ENCODE data around the gene IL6R. TPM values are rescaled to one million over a fixed set of nuclear protein-coding genes. Genes with fewer than 3 reads are reported as not detected.

Gene IL6R
- polyA plus RNA-seq, 1 donor = 4.1 TPM

- Histone ChIP-seq H3K27me3 (ENCODE audit: control insufficient read depth, insufficient read depth, low read length) (no peaks in the 10 kb centered on the region), H3K27ac (ENCODE audit: low read length) (no peak overlapping the region), H3K4me3 (ENCODE audit: low read length) (no peak overlapping the region), H3K4me1 (ENCODE audit: control insufficient read depth, insufficient read depth, low read length) (no peaks in the 10 kb centered on the region), H3K9me3 (ENCODE audit: control insufficient read depth, low read depth, low read length) (no peaks in the 10 kb centered on the region), H3K36me3 (ENCODE audit: control insufficient read depth, insufficient read depth, low read length) (no peaks in the 10 kb centered on the region)
- no CpG with 5 or more reads among the region's 12 CpGs for WGBS (ENCODE audit: insufficient coverage, low lambda C conversion rate)
- DNase-seq = no peak
Measured at GRCh38 chr1:154468535-154469250, 63.5 kb downstream of the IL6R start.

GRCh38 chr1:154469844-154470560 lies 64.9 kb downstream of the IL6R start:
- no peaks in the 10 kb centered on the region for H3K36me3 ChIP-seq (ENCODE audit: control insufficient read depth, insufficient read depth, low read length)
- no CpG with 5 or more reads among the region's 10 CpGs for WGBS (ENCODE audit: insufficient coverage, low lambda C conversion rate)
- H3K4me1 ChIP-seq (ENCODE audit: control insufficient read depth, insufficient read depth, low read length) = no peaks in the 10 kb centered on the region
- DNase-seq = no peak
- no peak overlapping the region for H3K27ac ChIP-seq (ENCODE audit: low read length)
- H3K9me3 ChIP-seq (ENCODE audit: control insufficient read depth, low read depth, low read length) = no peaks in the 10 kb centered on the region
- H3K27me3 ChIP-seq (ENCODE audit: control insufficient read depth, insufficient read depth, low read length) = no peaks in the 10 kb centered on the region
- no peak overlapping the region for H3K4me3 ChIP-seq (ENCODE audit: low read length)

GRCh38 chr1:154471304-154471703 lies 66.2 kb downstream of the IL6R start:
- peak in 1 of 2 donors; percentile 46 for DNase-seq
- WGBS (ENCODE audit: insufficient coverage, low lambda C conversion rate) = no CpG with 5 or more reads among the region's 2 CpGs
- H3K4me1 ChIP-seq (ENCODE audit: control insufficient read depth, insufficient read depth, low read length) = no peaks in the 10 kb centered on the region
- no peaks in the 10 kb centered on the region for H3K36me3 ChIP-seq (ENCODE audit: control insufficient read depth, insufficient read depth, low read length)
- no peak overlapping the region for H3K4me3 ChIP-seq (ENCODE audit: low read length)
- H3K27me3 ChIP-seq (ENCODE audit: control insufficient read depth, insufficient read depth, low read length) = no peaks in the 10 kb centered on the region
- no peaks in the 10 kb centered on the region for H3K9me3 ChIP-seq (ENCODE audit: control insufficient read depth, low read depth, low read length)
- H3K27ac ChIP-seq (ENCODE audit: low read length) = no peak overlapping the region

GRCh38 chr1:154474802-154475201 lies 69.7 kb downstream of the IL6R start:
- no peaks in the 10 kb centered on the region for H3K4me1 ChIP-seq (ENCODE audit: control insufficient read depth, insufficient read depth, low read length)

GRCh38 chr1:154476791-154477190 lies 71.6 kb downstream of the IL6R start:
- Histone ChIP-seq H3K36me3 (ENCODE audit: control insufficient read depth, insufficient read depth, low read length) (no peaks in the 10 kb centered on the region), H3K9me3 (ENCODE audit: control insufficient read depth, low read depth, low read length) (no peaks in the 10 kb centered on the region), H3K4me3 (ENCODE audit: low read length) (no peak overlapping the region), H3K27ac (ENCODE audit: low read length) (no peak overlapping the region), H3K4me1 (ENCODE audit: control insufficient read depth, insufficient read depth, low read length) (no peaks in the 10 kb centered on the region), H3K27me3 (ENCODE audit: control insufficient read depth, insufficient read depth, low read length) (no peaks in the 10 kb centered on the region)
- DNase-seq = no peak
- no CpG with 5 or more reads among the region's 1 CpG for WGBS (ENCODE audit: insufficient coverage, low lambda C conversion rate)

More at GRCh38 chr1:154474802-154475201, 69.7 kb downstream of the IL6R start:
- Histone ChIP-seq H3K4me3 (ENCODE audit: low read length) (no peak overlapping the region), H3K9me3 (ENCODE audit: control insufficient read depth, low read depth, low read length) (no peaks in the 10 kb centered on the region), H3K27ac (ENCODE audit: low read length) (no peak overlapping the region), H3K36me3 (ENCODE audit: control insufficient read depth, insufficient read depth, low read length) (no peaks in the 10 kb centered on the region), H3K27me3 (ENCODE audit: control insufficient read depth, insufficient read depth, low read length) (no peaks in the 10 kb centered on the region)
- no peak for DNase-seq
- WGBS (ENCODE audit: insufficient coverage, low lambda C conversion rate) = no CpG with 5 or more reads among the region's 3 CpGs

GRCh38 chr1:154478013-154478412 lies 72.9 kb downstream of the IL6R start:
- H3K36me3 ChIP-seq (ENCODE audit: control insufficient read depth, insufficient read depth, low read length) = no peaks in the 10 kb centered on the region
- no peak overlapping the region for H3K27ac ChIP-seq (ENCODE audit: low read length)
- no peaks in the 10 kb centered on the region for H3K4me1 ChIP-seq (ENCODE audit: control insufficient read depth, insufficient read depth, low read length)
- no peaks in the 10 kb centered on the region for H3K27me3 ChIP-seq (ENCODE audit: control insufficient read depth, insufficient read depth, low read length)
- DNase-seq = peak in 1 of 2 donors; percentile 71
- H3K9me3 ChIP-seq (ENCODE audit: control insufficient read depth, low read depth, low read length) = no peaks in the 10 kb centered on the region
- no peak overlapping the region for H3K4me3 ChIP-seq (ENCODE audit: low read length)
- WGBS (ENCODE audit: insufficient coverage, low lambda C conversion rate) = no CpG with 5 or more reads among the region's 8 CpGs

- H3K4me3 ChIP-seq (ENCODE audit: low read length) = no peak overlapping the region
- no peaks in the 10 kb centered on the region for H3K9me3 ChIP-seq (ENCODE audit: control insufficient read depth, low read depth, low read length)
- H3K27ac ChIP-seq (ENCODE audit: low read length) = no peak overlapping the region
- DNase-seq = peak in 1 of 2 donors; percentile 25
- WGBS (ENCODE audit: insufficient coverage, low lambda C conversion rate) = no CpG with 5 or more reads among the region's 5 CpGs
- no peaks in the 10 kb centered on the region for H3K36me3 ChIP-seq (ENCODE audit: control insufficient read depth, insufficient read depth, low read length)
- H3K27me3 ChIP-seq (ENCODE audit: control insufficient read depth, insufficient read depth, low read length) = no peaks in the 10 kb centered on the region
- H3K4me1 ChIP-seq (ENCODE audit: control insufficient read depth, insufficient read depth, low read length) = no peaks in the 10 kb centered on the region
Measured at GRCh38 chr1:154478639-154479038, 73.5 kb downstream of the IL6R start.

GRCh38 chr1:154479764-154480421 lies 74.8 kb downstream of the IL6R start:
- no peaks in the 10 kb centered on the region for H3K4me1 ChIP-seq (ENCODE audit: control insufficient read depth, insufficient read depth, low read length)
- no peaks in the 10 kb centered on the region for H3K9me3 ChIP-seq (ENCODE audit: control insufficient read depth, low read depth, low read length)
- H3K36me3 ChIP-seq (ENCODE audit: control insufficient read depth, insufficient read depth, low read length) = no peaks in the 10 kb centered on the region
- H3K4me3 ChIP-seq (ENCODE audit: low read length) = no peak overlapping the region
- WGBS (ENCODE audit: insufficient coverage, low lambda C conversion rate) = no CpG with 5 or more reads among the region's 9 CpGs
- DNase-seq = peak; percentile 66 to 70
- no peaks in the 10 kb centered on the region for H3K27me3 ChIP-seq (ENCODE audit: control insufficient read depth, insufficient read depth, low read length)
- no peak overlapping the region for H3K27ac ChIP-seq (ENCODE audit: low read length)

- Histone ChIP-seq H3K4me1 (ENCODE audit: control insufficient read depth, insufficient read depth, low read length) (no peaks in the 10 kb centered on the region), H3K27ac (ENCODE audit: low read length) (no peak overlapping the region), H3K9me3 (ENCODE audit: control insufficient read depth, low read depth, low read length) (no peaks in the 10 kb centered on the region), H3K36me3 (ENCODE audit: control insufficient read depth, insufficient read depth, low read length) (no peaks in the 10 kb centered on the region), H3K27me3 (ENCODE audit: control insufficient read depth, insufficient read depth, low read length) (no peaks in the 10 kb centered on the region), H3K4me3 (ENCODE audit: low read length) (no peak overlapping the region)
- DNase-seq = no peak
- no CpG with 5 or more reads among the region's 1 CpG for WGBS (ENCODE audit: insufficient coverage, low lambda C conversion rate)
Measured at GRCh38 chr1:154481053-154481452, 75.9 kb downstream of the IL6R start.

GRCh38 chr1:154483941-154484803 lies 79.0 kb downstream of the IL6R start:
- 20% methylated on average over 1 of the region's 14 CpGs for WGBS (ENCODE audit: insufficient coverage, low lambda C conversion rate)
- Histone ChIP-seq H3K27ac (ENCODE audit: low read length) (no peak overlapping the region), H3K36me3 (ENCODE audit: control insufficient read depth, insufficient read depth, low read length) (no peaks in the 10 kb centered on the region), H3K4me1 (ENCODE audit: control insufficient read depth, insufficient read depth, low read length) (no peaks in the 10 kb centered on the region), H3K9me3 (ENCODE audit: control insufficient read depth, low read depth, low read length) (no peaks in the 10 kb centered on the region), H3K4me3 (ENCODE audit: low read length) (no peak overlapping the region), H3K27me3 (ENCODE audit: control insufficient read depth, insufficient read depth, low read length) (peaks cover 3% of the 10 kb centered on the region)
- DNase-seq = no peak
